ENCODE measurements around the gene CLASRP.

The CLASRP gene

GRCh38 chr19:45041125-45041524 lies 2.3 kb downstream of the CLASRP start:
- H3F3A ChIP-seq (ENCODE audit: insufficient read depth, low read length), result peaks cover 23% of the 10 kb centered on the region
- H3K36me3 ChIP-seq (replicated peaks; ENCODE audit: insufficient read depth, low read length), result peaks cover 11% of the 10 kb centered on the region; the same call in 1 of the 2 replicates
- TF ChIP-seq CTCF (IDR thresholded peaks at IDR 0.05; ENCODE audit: low read length), result no peak
- TF ChIP-seq EZH2 (optimal IDR thresholded peaks at IDR 0.05; ENCODE audit: low read depth, low read length), result no peak
- no peak for TF ChIP-seq EZH2phosphoT487 (IDR thresholded peaks at IDR 0.05; ENCODE audit: low read length)
- H3K4me3 ChIP-seq (ENCODE audit: low read length), result no peak overlapping the region
- H3K9ac ChIP-seq (ENCODE audit: low read length), result no peak overlapping the region
- H2AFZ ChIP-seq (ENCODE audit: low read length), result no peak overlapping the region
- no peaks in the 10 kb centered on the region for H3K9me2 ChIP-seq (replicated peaks; ENCODE audit: insufficient read depth, low read length)
- DNase-seq, result no peak
- no peaks in the 10 kb centered on the region for H3K9me3 ChIP-seq (replicated peaks; ENCODE audit: insufficient read depth, low read length)
- H3K4me2 ChIP-seq (ENCODE audit: low read depth, low read length), result no peak overlapping the region
- H3K27ac ChIP-seq (ENCODE audit: low read length), result no peak overlapping the region
- peaks cover 10% of the 10 kb centered on the region for H4K20me1 ChIP-seq (ENCODE audit: insufficient read depth, low read length)
- peaks cover 36% of the 10 kb centered on the region for H3K4me1 ChIP-seq (ENCODE audit: low read length)
- peaks cover 71% of the 10 kb centered on the region for H3K79me2 ChIP-seq (ENCODE audit: low read length)
- no peaks in the 10 kb centered on the region for H3K27me3 ChIP-seq (replicated peaks; ENCODE audit: insufficient read depth, low read length)

GRCh38 chr19:45045671-45046353 lies 7.0 kb downstream of the CLASRP start:
- no peaks in the 10 kb centered on the region for H4K20me1 ChIP-seq (ENCODE audit: insufficient read depth, low read length)
- DNase-seq, result peak; percentile 32
- TF ChIP-seq EZH2phosphoT487 (IDR thresholded peaks at IDR 0.05; ENCODE audit: low read length), result no peak
- TF ChIP-seq EZH2 (optimal IDR thresholded peaks at IDR 0.05; ENCODE audit: low read depth, low read length), result no peak
- no peak for TF ChIP-seq CTCF (IDR thresholded peaks at IDR 0.05; ENCODE audit: low read length)
- H3K27me3 ChIP-seq (replicated peaks; ENCODE audit: insufficient read depth, low read length), result no peaks in the 10 kb centered on the region
- peaks cover 56% of the 10 kb centered on the region for H3K4me1 ChIP-seq (ENCODE audit: low read length)
- peak overlapping the region; percentile 71 for H3K4me2 ChIP-seq (ENCODE audit: low read depth, low read length)
- H3K9me2 ChIP-seq (replicated peaks; ENCODE audit: insufficient read depth, low read length), result no peaks in the 10 kb centered on the region
- H2AFZ ChIP-seq (ENCODE audit: low read length), result no peak overlapping the region
- peak overlapping the region; percentile 44 for H3K4me3 ChIP-seq (ENCODE audit: low read length)
- peaks cover 44% of the 10 kb centered on the region for H3F3A ChIP-seq (ENCODE audit: insufficient read depth, low read length)
- H3K27ac ChIP-seq (ENCODE audit: low read length), result peak overlapping the region; percentile 77
- peak overlapping the region; percentile 36; the same call in 1 of the 2 replicates for H3K9ac ChIP-seq (ENCODE audit: low read length)
- peaks cover 89% of the 10 kb centered on the region for H3K79me2 ChIP-seq (ENCODE audit: low read length)
- H3K9me3 ChIP-seq (replicated peaks; ENCODE audit: insufficient read depth, low read length), result no peaks in the 10 kb centered on the region
- peaks cover 11% of the 10 kb centered on the region; the same call in 1 of the 2 replicates for H3K36me3 ChIP-seq (replicated peaks; ENCODE audit: insufficient read depth, low read length)

- H3K36me3 ChIP-seq (replicated peaks; ENCODE audit: insufficient read depth, low read length), result peaks cover 11% of the 10 kb centered on the region; the same call in 1 of the 2 replicates
- DNase-seq, result no peak
- peaks cover 54% of the 10 kb centered on the region for H3K4me1 ChIP-seq (ENCODE audit: low read length)
- no peaks in the 10 kb centered on the region for H3K27me3 ChIP-seq (replicated peaks; ENCODE audit: insufficient read depth, low read length)
- no peaks in the 10 kb centered on the region for H3K9me2 ChIP-seq (replicated peaks; ENCODE audit: insufficient read depth, low read length)
- peak overlapping the region; percentile 44 for H3K4me3 ChIP-seq (ENCODE audit: low read length)
- H3F3A ChIP-seq (ENCODE audit: insufficient read depth, low read length), result peaks cover 44% of the 10 kb centered on the region
- no peaks in the 10 kb centered on the region for H3K9me3 ChIP-seq (replicated peaks; ENCODE audit: insufficient read depth, low read length)
- H3K9ac ChIP-seq (ENCODE audit: low read length), result peak overlapping the region; percentile 36; the same call in 1 of the 2 replicates
- H3K79me2 ChIP-seq (ENCODE audit: low read length), result peaks cover 89% of the 10 kb centered on the region
- peak overlapping the region; percentile 77 for H3K27ac ChIP-seq (ENCODE audit: low read length)
- H2AFZ ChIP-seq (ENCODE audit: low read length), result no peak overlapping the region
- H4K20me1 ChIP-seq (ENCODE audit: insufficient read depth, low read length), result no peaks in the 10 kb centered on the region
- TF ChIP-seq CTCF (IDR thresholded peaks at IDR 0.05; ENCODE audit: low read length) (no peak), EZH2 (optimal IDR thresholded peaks at IDR 0.05; ENCODE audit: low read depth, low read length) (no peak), EZH2phosphoT487 (IDR thresholded peaks at IDR 0.05; ENCODE audit: low read length) (no peak)
- peak overlapping the region; percentile 71 for H3K4me2 ChIP-seq (ENCODE audit: low read depth, low read length)
Observed at GRCh38 chr19:45046355-45046754, 7.5 kb downstream of the CLASRP start.
